OCI-LY7 (cell line): Measurements from ENCODE around the gene LRCOL1. TPM values are rescaled to one million over a fixed set of nuclear protein-coding genes. Genes with fewer than 3 reads are reported as not detected.

ENCODE experiments used
- BruUV-seq: library from RNA; stranded (reverse); fragments of 400-500 nt; replicated peaks from 2 replicates; lab custom pipeline; 2021; lab: Mats Ljungman, UMichigan
- CTCF ChIA-PET: fragments of 300-600 bp; sonication (Branson Sonifier 250); formaldehyde crosslinking; loops from one replicate; lab custom pipeline; 2022; ENCODE audit warnings: antibody characterized with exemption; ENCODE audit not compliant: unreplicated experiment; lab: Charles Lee
- POLR2A ChIA-PET: fragments of 300-600 bp; sonication (Branson Sonifier 250); formaldehyde crosslinking; loops from one replicate; lab custom pipeline; 2022; ENCODE audit warnings: antibody characterized with exemption; lab: Charles Lee
- DNase-seq: peaks from one replicate; pipeline ENCODE4 v3.0.0-alpha.2; 2015; ENCODE audit warnings: low spot score
- H2AFZ ChIP-seq: fragments of 200-600 bp; sonication (generic), shearing (Covaris generic); 2 replicates; pipeline ENCODE4 v1.6.1; 2014; ENCODE audit warnings: mild to moderate bottlenecking, antibody characterized with exemption, low read length, moderate library complexity
- H3K27ac ChIP-seq: fragments of 200-600 bp; sonication (generic); 2 replicates; pipeline ENCODE4 v1.5.1; 2014; ENCODE audit warnings: mixed run types, low read depth, mild to moderate bottlenecking, moderate library complexity, low read length, inconsistent platforms; ENCODE audit not compliant: poor library complexity, severe bottlenecking
- H3K36me3 ChIP-seq: fragments of 200-600 bp; sonication (generic); 2 replicates; pipeline ENCODE4 v1.6.1; 2014; ENCODE audit warnings: mild to moderate bottlenecking, antibody characterized with exemption, low read length, moderate library complexity, mixed read lengths; ENCODE audit not compliant: insufficient read depth
- H3K4me1 ChIP-seq: fragments of 200-600 bp; sonication (generic); 2 replicates; pipeline ENCODE4 v1.5.1; 2014; ENCODE audit warnings: mild to moderate bottlenecking, low read length; ENCODE audit not compliant: insufficient read depth, poor library complexity, severe bottlenecking
- H3K4me2 ChIP-seq: fragments of 200-600 bp; sonication (generic); 2 replicates; pipeline ENCODE4 v1.6.1; 2014; ENCODE audit warnings: mild to moderate bottlenecking, low read length
- H3K4me3 ChIP-seq: fragments of 200-600 bp; sonication (generic); 2 replicates; pipeline ENCODE4 v1.5.1; 2014; ENCODE audit warnings: mild to moderate bottlenecking, low read depth, low read length; ENCODE audit not compliant: poor library complexity, severe bottlenecking
- H3K79me2 ChIP-seq: fragments of 200-600 bp; sonication (generic); 2 replicates; pipeline ENCODE4 v1.6.1; 2016; ENCODE audit warnings: low read depth, mild to moderate bottlenecking, low read length, moderate library complexity, mixed read lengths; ENCODE audit not compliant: insufficient read depth
- H3K9me2 ChIP-seq: fragments of 200-600 bp; sonication (generic); 2 replicates; pipeline ENCODE4 v1.6.1; 2016; ENCODE audit warnings: mild to moderate bottlenecking, low read length, mixed read lengths; ENCODE audit not compliant: insufficient read depth
- H3K9me3 ChIP-seq: fragments of 200-600 bp; sonication (generic); 2 replicates; pipeline ENCODE4 v1.6.1; 2014; ENCODE audit warnings: mild to moderate bottlenecking, mixed run types, low read length, mixed read lengths
- H4K20me1 ChIP-seq: fragments of 200-600 bp; sonication (generic); 2 replicates; pipeline ENCODE4 v1.6.1; 2014; ENCODE audit warnings: mild to moderate bottlenecking, antibody characterized with exemption, low read length, moderate library complexity, mixed read lengths; ENCODE audit not compliant: insufficient read depth
- EZH2phosphoT487 ChIP-seq: fragments of 200-600 bp; sonication (generic); IDR thresholded peaks from 2 replicates; pipeline ENCODE4 v1.6.1; 2018; ENCODE audit warnings: low read depth, borderline replicate concordance, mild to moderate bottlenecking, mixed run types, antibody characterized with exemption, low read length, moderate library complexity, mixed read lengths
- intact Hi-C: fragments of 100-400 bp; cut with micrococcal nuclease; formaldehyde crosslinking; loops from one replicate; pipeline ENCODE4 v1.10.0; 2022; ENCODE audit not compliant: unreplicated experiment
- total RNA-seq, 2 experiments: library from RNA; depleted of rRNA in 1 of 2; stranded (reverse); fragments of >200 nt in 1 of 2; shearing (Covaris generic) in 1 of 2; gene quantifications; 2 replicates each; pipeline ENCODE4 v1.2.3, GENCODE V29; 2014 to 2022
- TF ChIP-seq, protein P1 (sequence below): fragments of 200-600 bp; sonication (generic); conservative IDR thresholded peaks from 2 replicates; pipeline ENCODE4 v1.5.1; 2014; ENCODE audit warnings: mild to moderate bottlenecking, antibody characterized with exemption, low read length, moderate library complexity, mixed read lengths

LRCOL1 gene
- total RNA-seq, 2 experiments from 2014 or later = not detected

DNA sequence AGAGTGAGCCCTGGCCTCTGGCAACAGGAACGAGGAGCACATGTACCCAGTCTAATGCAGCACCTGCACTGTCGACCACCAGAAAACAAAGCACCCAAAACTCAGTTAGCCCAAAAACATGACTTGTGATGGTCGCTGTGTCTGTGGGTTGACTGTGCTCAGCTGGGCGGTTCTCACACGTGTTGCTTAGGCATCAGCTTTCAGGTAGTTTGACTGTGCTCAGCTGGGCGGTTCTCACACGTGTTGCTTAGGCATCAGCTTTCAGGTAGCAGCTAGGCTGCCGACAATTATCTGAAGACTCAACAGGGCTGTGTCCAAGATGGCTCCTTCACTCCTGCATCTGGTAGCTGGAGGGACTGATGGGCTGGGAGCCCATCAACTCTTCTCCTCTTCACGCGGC, 1.2 kb upstream of the LRCOL1 start:
- Histone ChIP-seq H4K20me1 (no peaks in the 10 kb centered on the region), H3K79me2 (no peaks in the 10 kb centered on the region), H2AFZ (no peak overlapping the region), H3K9me2 (no peaks in the 10 kb centered on the region), H3K4me2 (no peak overlapping the region), H3K9me3 (peaks cover 8% of the 10 kb centered on the region; the same call in 1 of the 2 replicates), H3K27ac (no peak overlapping the region), H3K4me3 (no peak overlapping the region), H3K36me3 (no peaks in the 10 kb centered on the region), H3K4me1 (peaks cover 9% of the 10 kb centered on the region)
- CTCF ChIA-PET = interaction anchor here (0.5 kb wide), 1 partner anchor 1236 kb away, joined by 3 read pairs; no protein-coding TSS in a partner anchor
- POLR2A ChIA-PET = no interaction called here
- no peak for DNase-seq
- BruUV-seq = no TSS peak
- TF ChIP-seq, protein P1, sequence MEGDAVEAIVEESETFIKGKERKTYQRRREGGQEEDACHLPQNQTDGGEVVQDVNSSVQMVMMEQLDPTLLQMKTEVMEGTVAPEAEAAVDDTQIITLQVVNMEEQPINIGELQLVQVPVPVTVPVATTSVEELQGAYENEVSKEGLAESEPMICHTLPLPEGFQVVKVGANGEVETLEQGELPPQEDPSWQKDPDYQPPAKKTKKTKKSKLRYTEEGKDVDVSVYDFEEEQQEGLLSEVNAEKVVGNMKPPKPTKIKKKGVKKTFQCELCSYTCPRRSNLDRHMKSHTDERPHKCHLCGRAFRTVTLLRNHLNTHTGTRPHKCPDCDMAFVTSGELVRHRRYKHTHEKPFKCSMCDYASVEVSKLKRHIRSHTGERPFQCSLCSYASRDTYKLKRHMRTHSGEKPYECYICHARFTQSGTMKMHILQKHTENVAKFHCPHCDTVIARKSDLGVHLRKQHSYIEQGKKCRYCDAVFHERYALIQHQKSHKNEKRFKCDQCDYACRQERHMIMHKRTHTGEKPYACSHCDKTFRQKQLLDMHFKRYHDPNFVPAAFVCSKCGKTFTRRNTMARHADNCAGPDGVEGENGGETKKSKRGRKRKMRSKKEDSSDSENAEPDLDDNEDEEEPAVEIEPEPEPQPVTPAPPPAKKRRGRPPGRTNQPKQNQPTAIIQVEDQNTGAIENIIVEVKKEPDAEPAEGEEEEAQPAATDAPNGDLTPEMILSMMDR = no peak
- TF ChIP-seq EZH2phosphoT487 = no peak
- intact Hi-C loops = no loop called here

DNA sequence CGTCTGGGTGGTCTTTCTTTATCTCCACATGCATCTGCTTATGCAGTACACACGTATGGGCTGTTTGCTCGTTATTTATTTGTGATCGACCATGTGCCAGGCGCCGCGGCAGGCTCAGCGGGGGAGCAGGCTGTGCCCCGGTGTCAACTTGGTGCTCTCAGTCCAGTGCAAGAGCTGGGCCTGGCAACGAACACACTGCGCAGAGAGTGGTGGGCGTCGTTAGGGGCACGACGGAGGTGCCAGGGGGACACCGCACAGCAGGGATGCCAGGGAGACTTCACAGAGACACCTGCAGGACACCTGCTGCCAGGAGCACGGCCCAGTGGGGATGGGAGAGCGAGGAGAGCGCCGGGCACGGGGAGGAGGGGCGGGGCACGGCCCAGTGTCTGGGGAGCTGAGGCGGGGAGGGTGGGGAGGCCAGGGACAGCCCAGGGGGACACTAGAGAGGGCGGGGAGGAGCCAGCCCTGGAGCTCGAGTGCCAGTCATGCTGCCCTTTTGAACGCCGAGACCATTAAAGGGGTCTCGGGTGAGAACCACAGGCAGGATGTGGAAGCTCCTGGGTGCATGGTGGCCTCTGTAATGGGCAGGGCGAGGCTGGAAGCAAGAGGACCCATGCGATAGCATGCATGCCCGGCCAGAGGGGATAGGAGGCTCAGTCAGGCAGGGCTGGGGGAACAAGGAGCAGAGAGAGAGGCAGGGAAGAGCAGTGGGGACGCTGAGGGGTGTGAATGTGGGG, 652 bp upstream of the LRCOL1 start:
- no peak overlapping the region for H3K4me2 ChIP-seq
- no peak for DNase-seq
- no peaks in the 10 kb centered on the region for H4K20me1 ChIP-seq
- peaks cover 9% of the 10 kb centered on the region for H3K4me1 ChIP-seq
- intact Hi-C loops = no loop called here
- H3K36me3 ChIP-seq = no peaks in the 10 kb centered on the region
- peaks cover 4% of the 10 kb centered on the region; the same call in 1 of the 2 replicates for H3K9me3 ChIP-seq
- no peak overlapping the region for H3K4me3 ChIP-seq
- no TSS peak for BruUV-seq
- H3K27ac ChIP-seq = no peak overlapping the region
- TF ChIP-seq, protein P1 = no peak
- no peak for TF ChIP-seq EZH2phosphoT487
- no peaks in the 10 kb centered on the region for H3K79me2 ChIP-seq
- no peaks in the 10 kb centered on the region for H3K9me2 ChIP-seq
- CTCF ChIA-PET = no interaction called here
- POLR2A ChIA-PET = no interaction called here
- no peak overlapping the region for H2AFZ ChIP-seq
